Esophagus squamous epithelium (tissue), 4 donors: ENCODE measurements around the gene ADAMTS12.

Experiments
- POLR2A ChIP-seq, 4 donors: fragments of 450-650 bp; IDR thresholded peaks; one replicate each; pipeline ENCODE4 v1.6.1; 2017; ENCODE audit warnings: antibody characterized with exemption in 4 of 4, mild to moderate bottlenecking in 4 of 4, moderate library complexity in 3 of 4
- TF ChIP-seq, protein P1 (sequence below), 6 experiments: fragments of 450-650 bp in 4 of 6; fragments of 200-600 bp in 2 of 6; sonication (generic) in 2 of 6; IDR thresholded peaks; one replicate each; pipeline ENCODE4 v1.5.1; 2016 to 2019; ENCODE audit warnings: antibody characterized with exemption in 6 of 6, mild to moderate bottlenecking in 4 of 6, moderate library complexity in 4 of 6

DNA sequence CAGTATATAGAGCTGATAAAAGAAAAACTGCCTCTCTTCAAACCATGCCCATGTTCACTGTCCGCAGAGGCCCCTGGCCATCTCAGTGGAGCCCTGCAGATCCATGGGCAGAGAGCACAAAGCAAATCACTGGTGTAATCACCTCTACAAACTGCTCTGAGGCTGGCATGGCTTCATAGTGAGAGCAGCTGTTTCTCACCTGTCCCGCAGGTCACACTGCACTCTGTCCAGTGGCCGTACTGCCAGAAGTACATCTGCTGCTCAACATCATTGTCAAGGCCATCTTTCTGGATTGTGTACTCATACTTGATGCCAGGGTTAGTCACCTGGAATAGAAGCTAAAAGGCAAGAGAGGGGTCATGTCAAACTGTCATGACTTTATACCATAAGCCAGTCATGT is 277.8 kb downstream of the ADAMTS12 start:
- TF ChIP-seq, protein P1, sequence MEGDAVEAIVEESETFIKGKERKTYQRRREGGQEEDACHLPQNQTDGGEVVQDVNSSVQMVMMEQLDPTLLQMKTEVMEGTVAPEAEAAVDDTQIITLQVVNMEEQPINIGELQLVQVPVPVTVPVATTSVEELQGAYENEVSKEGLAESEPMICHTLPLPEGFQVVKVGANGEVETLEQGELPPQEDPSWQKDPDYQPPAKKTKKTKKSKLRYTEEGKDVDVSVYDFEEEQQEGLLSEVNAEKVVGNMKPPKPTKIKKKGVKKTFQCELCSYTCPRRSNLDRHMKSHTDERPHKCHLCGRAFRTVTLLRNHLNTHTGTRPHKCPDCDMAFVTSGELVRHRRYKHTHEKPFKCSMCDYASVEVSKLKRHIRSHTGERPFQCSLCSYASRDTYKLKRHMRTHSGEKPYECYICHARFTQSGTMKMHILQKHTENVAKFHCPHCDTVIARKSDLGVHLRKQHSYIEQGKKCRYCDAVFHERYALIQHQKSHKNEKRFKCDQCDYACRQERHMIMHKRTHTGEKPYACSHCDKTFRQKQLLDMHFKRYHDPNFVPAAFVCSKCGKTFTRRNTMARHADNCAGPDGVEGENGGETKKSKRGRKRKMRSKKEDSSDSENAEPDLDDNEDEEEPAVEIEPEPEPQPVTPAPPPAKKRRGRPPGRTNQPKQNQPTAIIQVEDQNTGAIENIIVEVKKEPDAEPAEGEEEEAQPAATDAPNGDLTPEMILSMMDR (IDR thresholded peaks at IDR 0.05): no peak
- no peak for TF ChIP-seq POLR2A (IDR thresholded peaks at IDR 0.05)
